Measurements from ENCODE around the gene RBM44. TPM values are rescaled to one million over a fixed set of nuclear protein-coding genes. Genes with fewer than 3 reads are reported as not detected.

RBM44 gene
- total and polyA plus RNA-seq, 2 experiments from 2014 or later: 0.53 to 0.76 TPM

GRCh38 chr2:237879991-237880560, 81.5 kb downstream of the RBM44 start:
- H3K4me2 ChIP-seq: no peak overlapping the region
- H3K27ac ChIP-seq: no peak overlapping the region
- no peaks in the 10 kb centered on the region for H3K4me1 ChIP-seq (ENCODE audit: insufficient read depth)
- WGBS (ENCODE audit: low lambda C conversion rate, missing lambda C conversion rate): 95% methylated on average over 12 of the region's 12 CpGs
- no peaks in the 10 kb centered on the region for H3K36me3 ChIP-seq (replicated peaks; ENCODE audit: insufficient read depth, low read depth)
- no peak for DNase-seq (ENCODE audit: low spot score)
- TF ChIP-seq EZH2 (IDR thresholded peaks at IDR 0.05; ENCODE audit: borderline replicate concordance) (no peak), CTCF (IDR thresholded peaks at IDR 0.05; ENCODE audit: poor library complexity) (no peak), EZH2phosphoT487 (IDR thresholded peaks at IDR 0.05; ENCODE audit: low read depth, severe bottlenecking, unreplicated experiment) (no peak)
- no peak overlapping the region for H3K4me3 ChIP-seq
- H3K79me2 ChIP-seq: no peaks in the 10 kb centered on the region
- H3K9me2 ChIP-seq (replicated peaks; ENCODE audit: insufficient read depth): no peaks in the 10 kb centered on the region
- no peaks in the 10 kb centered on the region for H3K27me3 ChIP-seq
- no peaks in the 10 kb centered on the region for H3K9me3 ChIP-seq (ENCODE audit: low read depth)
- H2AFZ ChIP-seq: no peak overlapping the region
- H4K20me1 ChIP-seq (ENCODE audit: insufficient read depth, poor library complexity, severe bottlenecking): peaks cover 4% of the 10 kb centered on the region

GRCh38 chr2:237882510-237883481, 84.2 kb downstream of the RBM44 start:
- H3K27ac ChIP-seq: no peak overlapping the region

GRCh38 chr2:237883951-237884446, 85.4 kb downstream of the RBM44 start:
- H3K27ac ChIP-seq: no peak overlapping the region
- no peak for TF ChIP-seq EZH2phosphoT487 (IDR thresholded peaks at IDR 0.05; ENCODE audit: low read depth, severe bottlenecking, unreplicated experiment)
- no peak overlapping the region for H3K4me2 ChIP-seq
- H3K9me3 ChIP-seq (ENCODE audit: low read depth): no peaks in the 10 kb centered on the region
- no peaks in the 10 kb centered on the region for H3K27me3 ChIP-seq
- no peak for DNase-seq (ENCODE audit: low spot score)
- no peak overlapping the region for H2AFZ ChIP-seq
- no peaks in the 10 kb centered on the region for H3K36me3 ChIP-seq (replicated peaks; ENCODE audit: insufficient read depth, low read depth)
- WGBS (ENCODE audit: low lambda C conversion rate, missing lambda C conversion rate): 90% methylated on average over 10 of the region's 10 CpGs
- no peak overlapping the region for H3K4me3 ChIP-seq
- H3K79me2 ChIP-seq: no peaks in the 10 kb centered on the region
- H3K4me1 ChIP-seq (ENCODE audit: insufficient read depth): peaks cover 10% of the 10 kb centered on the region
- H3K9me2 ChIP-seq (replicated peaks; ENCODE audit: insufficient read depth): no peaks in the 10 kb centered on the region
- H4K20me1 ChIP-seq (ENCODE audit: insufficient read depth, poor library complexity, severe bottlenecking): no peaks in the 10 kb centered on the region

More at GRCh38 chr2:237882510-237883481, 84.2 kb downstream of the RBM44 start:
- Histone ChIP-seq H3K4me2 (no peak overlapping the region), H4K20me1 (ENCODE audit: insufficient read depth, poor library complexity, severe bottlenecking) (no peaks in the 10 kb centered on the region), H2AFZ (no peak overlapping the region), H3K4me1 (ENCODE audit: insufficient read depth) (peaks cover 10% of the 10 kb centered on the region), H3K9me2 (replicated peaks; ENCODE audit: insufficient read depth) (no peaks in the 10 kb centered on the region), H3K27me3 (no peaks in the 10 kb centered on the region), H3K4me3 (no peak overlapping the region), H3K9me3 (ENCODE audit: low read depth) (no peaks in the 10 kb centered on the region), H3K79me2 (no peaks in the 10 kb centered on the region), H3K36me3 (replicated peaks; ENCODE audit: insufficient read depth, low read depth) (no peaks in the 10 kb centered on the region)
- no peak for DNase-seq (ENCODE audit: low spot score)
- no peak for TF ChIP-seq CTCF (IDR thresholded peaks at IDR 0.05; ENCODE audit: poor library complexity)
- no peak for TF ChIP-seq EZH2phosphoT487 (IDR thresholded peaks at IDR 0.05; ENCODE audit: low read depth, severe bottlenecking, unreplicated experiment)
- TF ChIP-seq EZH2 (IDR thresholded peaks at IDR 0.05; ENCODE audit: borderline replicate concordance): no peak
- 96% methylated on average over 20 of the region's 20 CpGs for WGBS (ENCODE audit: low lambda C conversion rate, missing lambda C conversion rate)

- Histone ChIP-seq H3K27ac (no peak overlapping the region), H3K79me2 (no peaks in the 10 kb centered on the region), H3K4me3 (no peak overlapping the region), H3K27me3 (no peaks in the 10 kb centered on the region), H4K20me1 (ENCODE audit: insufficient read depth, poor library complexity, severe bottlenecking) (no peaks in the 10 kb centered on the region), H2AFZ (no peak overlapping the region), H3K9me3 (ENCODE audit: low read depth) (no peaks in the 10 kb centered on the region), H3K4me2 (no peak overlapping the region), H3K36me3 (replicated peaks; ENCODE audit: insufficient read depth, low read depth) (no peaks in the 10 kb centered on the region), H3K4me1 (ENCODE audit: insufficient read depth) (peaks cover 10% of the 10 kb centered on the region), H3K9me2 (replicated peaks; ENCODE audit: insufficient read depth) (no peaks in the 10 kb centered on the region)
- 91% methylated on average over 13 of the region's 13 CpGs for WGBS (ENCODE audit: low lambda C conversion rate, missing lambda C conversion rate)
- no peak for DNase-seq (ENCODE audit: low spot score)
- TF ChIP-seq EZH2 (IDR thresholded peaks at IDR 0.05; ENCODE audit: borderline replicate concordance) (no peak), EZH2phosphoT487 (IDR thresholded peaks at IDR 0.05; ENCODE audit: low read depth, severe bottlenecking, unreplicated experiment) (no peak), CTCF (IDR thresholded peaks at IDR 0.05; ENCODE audit: poor library complexity) (no peak)
These were observed 86.1 kb downstream of the RBM44 start for GRCh38 chr2:237884681-237885080.
